Osteoblast (primary cell): Measurements from ENCODE around the gene CD274. TPM values are rescaled to one million over a fixed set of nuclear protein-coding genes. Genes with fewer than 3 reads are reported as not detected.

ENCODE experiments used
- DNase-seq: peaks from one replicate; pipeline ENCODE4 v3.0.0; 2011; ENCODE audit warnings: low spot score, mixed read lengths; ENCODE audit not compliant: insufficient read length; ENCODE audit errors: missing footprints
- H2AFZ ChIP-seq: 2 replicates; pipeline ENCODE4 v1.6.0; 2011; ENCODE audit warnings: mild to moderate bottlenecking, low read length
- H3K27ac ChIP-seq: 2 replicates; pipeline ENCODE4 v1.5.1; 2011; ENCODE audit warnings: mild to moderate bottlenecking, low read depth, low read length, moderate library complexity
- H3K27me3 ChIP-seq: 2 replicates; pipeline ENCODE4 v1.6.0; 2012; ENCODE audit warnings: mild to moderate bottlenecking, control low read depth, inconsistent platforms, low read length, moderate library complexity; ENCODE audit not compliant: insufficient read depth
- H3K36me3 ChIP-seq: 2 replicates; pipeline ENCODE4 v1.5.1; 2011; ENCODE audit warnings: mild to moderate bottlenecking, low read length, control low read depth, moderate library complexity; ENCODE audit not compliant: insufficient read depth
- H3K4me1 ChIP-seq: 2 replicates; pipeline ENCODE4 v1.5.1; 2011; ENCODE audit warnings: mild to moderate bottlenecking, low read length, control low read depth, moderate library complexity; ENCODE audit not compliant: insufficient read depth
- H3K4me2 ChIP-seq: 2 replicates; pipeline ENCODE4 v1.6.0; 2011; ENCODE audit warnings: mild to moderate bottlenecking, low read length; ENCODE audit not compliant: insufficient read depth
- H3K4me3 ChIP-seq: fragments of 200-600 bp; sonication (generic); 3 replicates; pipeline ENCODE4 v1.5.1; 2012; ENCODE audit warnings: mild to moderate bottlenecking, low read length, inconsistent platforms; ENCODE audit not compliant: insufficient read depth
- H3K79me2 ChIP-seq: 2 replicates; pipeline ENCODE4 v1.6.0; 2012; ENCODE audit warnings: mild to moderate bottlenecking, low read length, control low read depth, inconsistent platforms; ENCODE audit not compliant: insufficient read depth
- H3K9me3 ChIP-seq: 2 replicates; pipeline ENCODE4 v1.5.1; 2011; ENCODE audit warnings: low read depth, low read length, control low read depth
- H4K20me1 ChIP-seq: 2 replicates; pipeline ENCODE4 v1.6.0; 2012; ENCODE audit warnings: mild to moderate bottlenecking, low read length, control low read depth; ENCODE audit not compliant: insufficient read depth
- total RNA-seq: library from RNA; depleted of rRNA; stranded (reverse); fragments of >200 nt; gene quantifications from 2 replicates; pipeline ENCODE4 v1.2.3, GENCODE V29; 2012
- TF ChIP-seq, protein P1 (sequence below): IDR thresholded peaks from 2 replicates; pipeline ENCODE4 v1.5.1; 2011; ENCODE audit warnings: mild to moderate bottlenecking, low read depth, low read length, moderate library complexity; ENCODE audit errors: extremely low read depth

CD274 gene
- total RNA-seq, 1 donor: 0.72 TPM

DNA sequence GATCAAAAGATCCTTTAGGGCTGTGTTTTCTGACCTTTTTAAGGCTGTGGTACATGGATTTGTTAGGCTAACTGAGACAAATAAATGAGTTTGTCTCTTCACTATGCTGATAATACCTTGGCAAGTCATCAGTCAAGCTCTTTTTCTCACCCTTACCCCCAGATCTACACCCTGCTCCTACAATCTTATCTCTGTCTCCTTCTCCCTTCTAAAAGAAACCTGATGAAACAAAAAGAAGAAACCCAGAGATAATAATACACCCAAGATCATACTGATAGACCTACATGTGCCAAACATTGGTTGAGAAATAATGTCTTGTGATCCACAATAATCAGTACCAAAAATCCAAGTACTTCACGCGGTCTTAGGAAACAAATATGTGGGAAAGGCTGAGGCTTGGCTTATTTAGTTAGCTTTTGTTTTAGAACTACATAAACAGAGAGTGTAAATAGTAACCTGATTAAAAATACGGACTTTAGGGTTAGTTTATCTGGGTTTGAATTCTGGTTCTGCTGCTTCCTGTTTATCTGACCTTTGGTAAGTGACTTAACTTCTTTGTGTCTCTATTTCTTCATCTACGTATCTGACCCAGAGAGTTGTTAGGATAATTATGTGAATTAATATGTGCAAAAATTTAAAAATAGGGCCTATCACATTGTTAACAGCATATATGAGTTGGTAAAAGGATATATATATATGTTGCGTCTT is 35.2 kb downstream of the CD274 start:
- Histone ChIP-seq H3K4me1 (peaks cover 4% of the 10 kb centered on the region), H3K27me3 (no peaks in the 10 kb centered on the region), H2AFZ (no peak overlapping the region), H3K4me2 (no peak overlapping the region), H3K4me3 (no peak overlapping the region), H3K79me2 (no peaks in the 10 kb centered on the region), H4K20me1 (no peaks in the 10 kb centered on the region), H3K36me3 (no peaks in the 10 kb centered on the region), H3K9me3 (no peaks in the 10 kb centered on the region), H3K27ac (no peak overlapping the region)
- DNase-seq: no peak
- TF ChIP-seq, protein P1, sequence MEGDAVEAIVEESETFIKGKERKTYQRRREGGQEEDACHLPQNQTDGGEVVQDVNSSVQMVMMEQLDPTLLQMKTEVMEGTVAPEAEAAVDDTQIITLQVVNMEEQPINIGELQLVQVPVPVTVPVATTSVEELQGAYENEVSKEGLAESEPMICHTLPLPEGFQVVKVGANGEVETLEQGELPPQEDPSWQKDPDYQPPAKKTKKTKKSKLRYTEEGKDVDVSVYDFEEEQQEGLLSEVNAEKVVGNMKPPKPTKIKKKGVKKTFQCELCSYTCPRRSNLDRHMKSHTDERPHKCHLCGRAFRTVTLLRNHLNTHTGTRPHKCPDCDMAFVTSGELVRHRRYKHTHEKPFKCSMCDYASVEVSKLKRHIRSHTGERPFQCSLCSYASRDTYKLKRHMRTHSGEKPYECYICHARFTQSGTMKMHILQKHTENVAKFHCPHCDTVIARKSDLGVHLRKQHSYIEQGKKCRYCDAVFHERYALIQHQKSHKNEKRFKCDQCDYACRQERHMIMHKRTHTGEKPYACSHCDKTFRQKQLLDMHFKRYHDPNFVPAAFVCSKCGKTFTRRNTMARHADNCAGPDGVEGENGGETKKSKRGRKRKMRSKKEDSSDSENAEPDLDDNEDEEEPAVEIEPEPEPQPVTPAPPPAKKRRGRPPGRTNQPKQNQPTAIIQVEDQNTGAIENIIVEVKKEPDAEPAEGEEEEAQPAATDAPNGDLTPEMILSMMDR: no peak

DNA sequence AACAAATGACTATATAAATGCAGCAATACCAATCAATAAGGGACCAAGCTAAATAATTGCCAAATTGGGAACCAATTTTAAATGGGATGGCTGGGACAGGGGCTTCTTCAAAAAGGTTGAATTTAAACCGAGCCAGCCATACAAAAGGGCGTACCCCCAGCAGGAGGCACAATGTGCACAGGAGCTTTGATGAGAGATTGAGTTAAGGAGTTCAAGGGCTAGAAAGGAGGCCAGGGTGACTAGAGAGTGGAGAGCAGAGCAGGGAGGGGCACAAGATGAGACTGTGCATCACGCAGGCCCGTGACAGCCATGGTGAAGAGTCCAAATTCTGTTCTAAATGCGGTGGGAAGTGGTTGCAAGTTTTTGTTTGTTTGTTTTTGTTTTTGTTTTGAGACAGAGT is 36.6 kb downstream of the CD274 start:
- TF ChIP-seq, protein P1: no peak
- no peak overlapping the region for H3K4me2 ChIP-seq
- H3K27ac ChIP-seq: no peak overlapping the region
- peaks cover 4% of the 10 kb centered on the region for H3K4me1 ChIP-seq
- H4K20me1 ChIP-seq: no peaks in the 10 kb centered on the region
- no peaks in the 10 kb centered on the region for H3K79me2 ChIP-seq
- H3K9me3 ChIP-seq: no peaks in the 10 kb centered on the region
- no peak overlapping the region for H3K4me3 ChIP-seq
- H2AFZ ChIP-seq: no peak overlapping the region
- DNase-seq: no peak
- no peaks in the 10 kb centered on the region for H3K27me3 ChIP-seq
- no peaks in the 10 kb centered on the region for H3K36me3 ChIP-seq

DNA sequence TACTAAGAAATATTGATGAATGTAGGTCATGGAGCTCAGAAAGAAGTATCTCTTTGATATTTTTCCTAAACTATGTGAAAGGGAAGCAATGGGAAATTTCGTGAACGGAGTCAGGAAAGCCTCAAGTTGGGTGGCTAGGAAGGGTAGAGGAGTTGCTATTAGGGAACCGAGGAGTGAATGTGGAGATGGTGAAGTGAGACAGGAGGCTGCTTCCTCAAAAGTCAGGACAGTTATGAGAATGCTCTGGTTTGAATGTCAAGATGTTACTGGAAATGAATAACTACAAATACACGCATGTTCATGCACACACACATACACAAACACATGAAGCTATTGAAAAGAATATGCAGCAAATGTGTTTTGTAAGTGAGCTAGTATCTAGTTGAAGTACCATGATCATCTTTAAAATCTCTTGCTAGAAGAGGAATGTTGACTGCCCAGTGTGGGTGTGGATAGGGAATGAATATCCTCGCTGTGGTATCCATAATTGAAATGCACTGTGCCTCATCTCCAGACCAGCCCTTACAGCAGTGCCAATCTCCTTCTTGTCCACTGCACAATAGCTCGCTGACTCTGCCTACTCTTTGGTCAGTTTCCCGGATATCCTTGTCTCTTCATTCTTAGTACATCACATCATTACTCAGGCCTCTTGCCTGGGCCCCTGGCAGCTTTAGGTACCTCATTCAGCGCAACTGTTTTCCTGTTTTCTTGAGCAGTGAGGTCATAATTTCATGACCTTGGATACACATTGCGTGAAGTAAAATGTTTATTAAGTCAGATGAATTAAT is 38.1 kb downstream of the CD274 start:
- Histone ChIP-seq H3K4me1 (peaks cover 12% of the 10 kb centered on the region), H2AFZ (peak overlapping the region; percentile 57), H3K79me2 (no peaks in the 10 kb centered on the region), H3K4me3 (no peak overlapping the region), H4K20me1 (no peaks in the 10 kb centered on the region), H3K4me2 (no peak overlapping the region), H3K9me3 (no peaks in the 10 kb centered on the region), H3K27me3 (no peaks in the 10 kb centered on the region), H3K27ac (no peak overlapping the region), H3K36me3 (no peaks in the 10 kb centered on the region)
- peak; percentile 76 for DNase-seq
- TF ChIP-seq, protein P1: no peak
